Measurements from ENCODE around the gene FAM120B.

DNA sequence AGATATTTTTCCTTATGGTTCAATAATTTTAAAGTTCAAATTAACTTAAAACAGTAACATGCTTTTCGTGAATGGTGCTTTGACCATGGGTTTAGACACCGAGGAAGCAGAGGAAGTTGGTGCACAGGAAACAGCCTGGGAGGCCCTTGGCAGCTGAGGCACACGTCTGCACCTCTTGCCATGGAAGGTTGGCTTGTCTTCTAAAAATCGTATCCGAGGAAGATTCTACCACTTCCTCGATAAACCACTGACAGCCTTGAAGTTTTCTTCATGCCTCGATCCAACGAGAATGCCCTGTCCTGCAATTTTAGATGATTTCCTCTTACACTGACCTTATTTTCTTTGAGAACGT, 27.8 kb upstream of the FAM120B start:
- TF ChIP-seq RAD21 (IDR thresholded peaks at IDR 0.05; ENCODE audit: low read depth): no peak
- no peak for TF ChIP-seq CTCF (IDR thresholded peaks at IDR 0.05 in 2 of 3, conservative IDR thresholded peaks at IDR 0.05 in 1 of 3; ENCODE audit: borderline replicate concordance in 1 of 3, insufficient read depth in 1 of 3, low read depth in 2 of 3, low read length in 2 of 3)

All from HCT116 (cell line).